RWPE2 (cell line): ENCODE measurements around the gene CCDC167.

Source experiments
- ATAC-seq: fragments of 200-7000 bp; cut with Tn5 transposase; 3 replicates; pipeline ENCODE4 v1.9.1; 2021; ENCODE audit warnings: low read depth
- DNase-seq: peaks from one replicate; pipeline ENCODE4 v3.0.0-alpha.2; 2020; ENCODE audit warnings: low spot score
- H3K27ac ChIP-seq: fragments of 450-650 bp; 2 replicates; pipeline ENCODE4 v1.5.1; 2017; ENCODE audit warnings: mild to moderate bottlenecking; ENCODE audit not compliant: poor library complexity, severe bottlenecking
- H3K27me3 ChIP-seq: fragments of 250-450 bp; sonication (Bioruptor Pico); 2 replicates; pipeline ENCODE4 v1.5.1; 2021; ENCODE audit warnings: mild to moderate bottlenecking, moderate library complexity; ENCODE audit not compliant: insufficient read depth, poor library complexity, severe bottlenecking
- H3K36me3 ChIP-seq: fragments of 250-450 bp; sonication (Bioruptor Pico); 2 replicates; pipeline ENCODE4 v1.5.1; 2020; ENCODE audit warnings: low read depth, mild to moderate bottlenecking, moderate library complexity
- H3K4me1 ChIP-seq: fragments of 250-450 bp; sonication (Bioruptor Pico); 2 replicates; pipeline ENCODE4 v1.5.1; 2021; ENCODE audit warnings: mild to moderate bottlenecking, moderate library complexity; ENCODE audit not compliant: insufficient read depth, poor library complexity, severe bottlenecking
- H3K4me3 ChIP-seq: fragments of 250-450 bp; sonication (Bioruptor Pico); 2 replicates; pipeline ENCODE4 v1.5.1; 2021; ENCODE audit warnings: mild to moderate bottlenecking, moderate library complexity; ENCODE audit not compliant: severe bottlenecking
- H3K9me3 ChIP-seq: fragments of 250-450 bp; sonication (Bioruptor Pico); 2 replicates; pipeline ENCODE4 v1.5.1; 2021; ENCODE audit warnings: mild to moderate bottlenecking, moderate library complexity; ENCODE audit not compliant: severe bottlenecking
- CTCF ChIP-seq: fragments of 450-650 bp; IDR thresholded peaks from one replicate; pipeline ENCODE4 v1.5.1; 2017; ENCODE audit warnings: mild to moderate bottlenecking, moderate library complexity; ENCODE audit not compliant: poor library complexity, severe bottlenecking

The CCDC167 gene

GRCh38 chr6:37433657-37434271 is 65.9 kb downstream of the CCDC167 start:
- peak overlapping the region; percentile 29 for H3K27ac ChIP-seq
- no peaks in the 10 kb centered on the region for H3K9me3 ChIP-seq
- ATAC-seq (peak; percentile 30), DNase-seq (no peak)
- H3K4me1 ChIP-seq: peaks cover 4% of the 10 kb centered on the region
- TF ChIP-seq CTCF: no peak
- H3K27me3 ChIP-seq: no peaks in the 10 kb centered on the region
- H3K4me3 ChIP-seq: peak overlapping the region; percentile 98
- H3K36me3 ChIP-seq: peaks cover 14% of the 10 kb centered on the region
